ENCODE measurements around the gene SLC5A2. TPM values are rescaled to one million over a fixed set of nuclear protein-coding genes. Genes with fewer than 3 reads are reported as not detected.

SLC5A2 gene
- total RNA-seq, 1 donor from 2014 or later: under 0.01 TPM

DNA sequence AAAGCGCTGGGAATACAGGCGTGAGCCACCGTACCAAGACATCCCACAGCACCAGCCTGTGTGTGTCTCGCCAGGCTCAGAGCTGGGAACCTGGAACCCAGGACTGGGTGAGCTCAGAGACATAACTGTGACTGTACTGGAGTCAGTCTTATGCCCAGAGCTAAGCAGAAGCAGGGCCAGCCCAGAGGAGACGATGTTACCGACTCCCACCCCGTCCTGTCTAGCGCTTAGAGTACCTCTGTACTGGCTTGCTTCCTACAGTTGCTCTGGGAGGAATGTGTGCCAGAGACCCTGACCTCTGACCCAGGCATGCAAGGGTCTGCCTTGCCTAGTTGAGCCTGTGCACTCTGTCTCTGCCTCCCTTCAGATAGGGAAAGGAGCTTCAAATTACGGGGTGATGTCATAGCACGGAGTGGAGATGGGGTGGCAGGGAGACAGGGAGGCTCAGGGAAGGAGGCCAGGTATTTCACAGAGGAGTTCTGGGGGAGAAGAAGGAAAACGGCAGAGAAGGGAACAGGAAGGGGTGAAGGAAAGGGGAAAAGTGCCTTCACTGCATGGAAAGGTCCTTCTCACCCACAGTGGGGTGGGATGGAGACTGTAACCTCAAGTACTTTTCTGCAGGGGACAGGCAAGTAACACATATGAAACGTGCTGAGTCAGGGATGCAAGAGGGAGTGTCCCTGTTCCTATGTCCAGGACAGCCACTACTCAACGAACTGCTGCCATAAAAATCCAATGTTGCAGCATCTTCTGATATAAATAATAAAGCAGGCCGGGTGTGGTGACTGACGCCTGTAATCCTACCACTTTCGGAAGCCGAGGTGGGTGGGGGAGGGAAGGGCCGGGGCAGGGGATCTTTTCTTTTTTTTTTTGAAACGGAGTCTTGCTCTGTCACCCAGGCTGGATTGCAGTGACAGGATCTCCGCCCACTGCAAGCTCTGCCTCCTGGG is 29.4 kb upstream of the SLC5A2 start:
- FAIRE-seq (no peak), DNase-seq (ENCODE audit: low read depth) (peak; percentile 74)
- TF ChIP-seq, protein P1, sequence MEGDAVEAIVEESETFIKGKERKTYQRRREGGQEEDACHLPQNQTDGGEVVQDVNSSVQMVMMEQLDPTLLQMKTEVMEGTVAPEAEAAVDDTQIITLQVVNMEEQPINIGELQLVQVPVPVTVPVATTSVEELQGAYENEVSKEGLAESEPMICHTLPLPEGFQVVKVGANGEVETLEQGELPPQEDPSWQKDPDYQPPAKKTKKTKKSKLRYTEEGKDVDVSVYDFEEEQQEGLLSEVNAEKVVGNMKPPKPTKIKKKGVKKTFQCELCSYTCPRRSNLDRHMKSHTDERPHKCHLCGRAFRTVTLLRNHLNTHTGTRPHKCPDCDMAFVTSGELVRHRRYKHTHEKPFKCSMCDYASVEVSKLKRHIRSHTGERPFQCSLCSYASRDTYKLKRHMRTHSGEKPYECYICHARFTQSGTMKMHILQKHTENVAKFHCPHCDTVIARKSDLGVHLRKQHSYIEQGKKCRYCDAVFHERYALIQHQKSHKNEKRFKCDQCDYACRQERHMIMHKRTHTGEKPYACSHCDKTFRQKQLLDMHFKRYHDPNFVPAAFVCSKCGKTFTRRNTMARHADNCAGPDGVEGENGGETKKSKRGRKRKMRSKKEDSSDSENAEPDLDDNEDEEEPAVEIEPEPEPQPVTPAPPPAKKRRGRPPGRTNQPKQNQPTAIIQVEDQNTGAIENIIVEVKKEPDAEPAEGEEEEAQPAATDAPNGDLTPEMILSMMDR (IDR thresholded peaks at IDR 0.05; ENCODE audit: insufficient read depth, low read length, severe bottlenecking): no peak
- peaks cover 2% of the 10 kb centered on the region for H3K36me3 ChIP-seq (ENCODE audit: control insufficient read depth, insufficient read depth, low read length)
- H3K4me3 ChIP-seq (ENCODE audit: low read depth, low read length): no peak overlapping the region
- H3K27me3 ChIP-seq (ENCODE audit: control insufficient read depth, insufficient read depth, low read length): no peaks in the 10 kb centered on the region

DNA sequence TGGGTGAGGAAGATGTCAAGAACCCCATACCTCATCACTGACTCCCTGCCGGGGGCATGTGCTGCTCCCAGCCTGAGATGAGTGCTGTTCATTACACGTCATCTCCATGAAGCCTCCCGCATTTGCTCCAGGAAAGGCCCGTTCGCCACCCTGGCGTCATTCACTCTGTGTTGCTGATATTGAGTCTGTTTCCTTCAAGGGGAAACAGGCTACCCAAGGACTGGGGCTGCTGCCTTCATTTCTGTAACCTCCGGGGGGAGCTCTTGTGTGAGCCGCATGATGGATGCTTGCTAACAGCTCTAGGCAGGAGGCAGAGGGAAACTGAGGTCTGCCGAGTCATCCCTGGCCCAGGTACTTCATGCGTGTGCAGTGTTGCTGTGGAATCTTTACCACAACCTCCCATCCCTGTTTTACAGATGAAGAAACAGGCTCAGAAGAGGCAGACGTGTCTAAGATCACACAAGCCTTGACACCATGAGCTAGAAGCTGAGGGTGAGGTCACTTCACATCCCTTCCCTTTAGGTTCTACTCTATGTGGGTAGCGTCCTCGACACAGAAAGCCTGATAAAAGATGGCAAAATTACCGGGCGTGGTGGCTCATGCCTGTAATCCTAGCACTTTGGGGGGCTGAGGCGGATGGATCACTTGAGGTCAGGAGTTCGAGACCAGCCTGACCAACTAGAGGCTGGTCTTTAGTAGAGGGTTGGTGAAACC is 27.2 kb upstream of the SLC5A2 start:
- Histone ChIP-seq H3K27me3 (ENCODE audit: control insufficient read depth, insufficient read depth, low read length) (no peaks in the 10 kb centered on the region), H3K4me3 (ENCODE audit: low read depth, low read length) (no peak overlapping the region), H3K36me3 (ENCODE audit: control insufficient read depth, insufficient read depth, low read length) (peaks cover under 1% of the 10 kb centered on the region)
- TF ChIP-seq, protein P1 (IDR thresholded peaks at IDR 0.05; ENCODE audit: insufficient read depth, low read length, severe bottlenecking): peak; percentile 37
- FAIRE-seq (no peak), DNase-seq (ENCODE audit: low read depth) (no peak)

DNA sequence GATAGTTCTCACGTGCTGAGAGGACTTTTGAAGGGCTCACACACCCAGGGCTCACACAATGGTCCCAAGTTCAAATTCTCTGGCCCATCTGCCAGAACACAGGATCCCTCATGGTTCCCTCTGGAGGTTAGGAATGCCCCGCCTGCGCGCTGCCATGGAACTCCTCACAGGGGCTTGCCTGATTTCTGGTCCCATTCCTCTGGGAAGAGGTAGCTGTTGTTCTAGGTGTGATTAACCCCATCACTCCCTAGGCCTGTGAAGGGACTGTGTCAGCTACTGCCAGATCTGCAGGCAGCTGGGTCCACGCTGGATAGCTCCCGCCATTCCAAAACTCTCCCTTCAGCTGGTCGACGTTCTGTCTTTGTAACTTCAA is 25.9 kb upstream of the SLC5A2 start:
- Histone ChIP-seq H3K4me3 (ENCODE audit: low read depth, low read length) (peak overlapping the region; percentile 3), H3K27me3 (ENCODE audit: control insufficient read depth, insufficient read depth, low read length) (no peaks in the 10 kb centered on the region), H3K36me3 (ENCODE audit: control insufficient read depth, insufficient read depth, low read length) (peaks cover 1% of the 10 kb centered on the region)
- DNase-seq (ENCODE audit: low read depth) (no peak), FAIRE-seq (no peak)
- TF ChIP-seq, protein P1 (IDR thresholded peaks at IDR 0.05; ENCODE audit: insufficient read depth, low read length, severe bottlenecking): no peak

DNA sequence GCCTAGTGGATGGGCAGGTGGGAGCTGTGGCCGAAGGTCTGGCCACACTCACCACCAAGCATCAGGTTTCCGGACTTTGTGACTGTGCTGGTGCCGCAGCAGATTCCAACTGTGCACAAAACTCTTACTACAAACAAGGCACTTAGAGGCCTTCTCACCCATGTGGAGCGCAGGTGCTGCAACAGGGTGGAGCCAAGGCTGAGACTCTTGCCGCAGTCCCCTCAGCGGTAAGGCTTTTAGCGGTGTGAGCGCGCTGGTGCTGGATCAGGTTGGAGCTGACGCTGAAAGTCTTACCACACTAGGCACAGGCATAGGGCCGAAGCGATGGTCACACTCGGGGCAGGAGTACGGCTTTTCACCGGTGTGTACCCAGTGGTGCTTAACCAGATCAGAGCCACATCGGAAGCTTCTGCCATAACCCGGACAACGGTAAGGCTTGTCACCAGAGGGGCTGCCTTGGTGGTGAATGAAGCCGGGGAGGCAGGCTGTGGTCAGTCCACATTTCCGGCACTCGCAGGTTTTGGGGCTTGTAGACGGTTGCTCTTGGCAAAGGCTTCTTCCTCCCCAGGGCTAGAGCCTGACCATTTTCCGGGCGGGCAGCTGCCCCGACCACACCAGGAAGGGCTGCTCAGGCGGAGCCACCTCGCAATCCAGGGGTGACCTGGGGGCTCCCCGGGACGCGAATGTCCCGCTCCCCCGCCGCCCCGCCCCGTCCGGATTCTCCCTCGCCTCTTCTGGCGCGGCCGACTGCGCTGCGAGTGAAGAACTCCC is 24.7 kb upstream of the SLC5A2 start:
- FAIRE-seq: no peak
- peaks cover 8% of the 10 kb centered on the region for H3K36me3 ChIP-seq (ENCODE audit: control insufficient read depth, insufficient read depth, low read length)
- DNase-seq (ENCODE audit: low read depth): peak; percentile 35
- TF ChIP-seq, protein P1 (IDR thresholded peaks at IDR 0.05; ENCODE audit: insufficient read depth, low read length, severe bottlenecking): peak; percentile 46
- peak overlapping the region; percentile 83 for H3K4me3 ChIP-seq (ENCODE audit: low read depth, low read length)
- no peaks in the 10 kb centered on the region for H3K27me3 ChIP-seq (ENCODE audit: control insufficient read depth, insufficient read depth, low read length)

DNA sequence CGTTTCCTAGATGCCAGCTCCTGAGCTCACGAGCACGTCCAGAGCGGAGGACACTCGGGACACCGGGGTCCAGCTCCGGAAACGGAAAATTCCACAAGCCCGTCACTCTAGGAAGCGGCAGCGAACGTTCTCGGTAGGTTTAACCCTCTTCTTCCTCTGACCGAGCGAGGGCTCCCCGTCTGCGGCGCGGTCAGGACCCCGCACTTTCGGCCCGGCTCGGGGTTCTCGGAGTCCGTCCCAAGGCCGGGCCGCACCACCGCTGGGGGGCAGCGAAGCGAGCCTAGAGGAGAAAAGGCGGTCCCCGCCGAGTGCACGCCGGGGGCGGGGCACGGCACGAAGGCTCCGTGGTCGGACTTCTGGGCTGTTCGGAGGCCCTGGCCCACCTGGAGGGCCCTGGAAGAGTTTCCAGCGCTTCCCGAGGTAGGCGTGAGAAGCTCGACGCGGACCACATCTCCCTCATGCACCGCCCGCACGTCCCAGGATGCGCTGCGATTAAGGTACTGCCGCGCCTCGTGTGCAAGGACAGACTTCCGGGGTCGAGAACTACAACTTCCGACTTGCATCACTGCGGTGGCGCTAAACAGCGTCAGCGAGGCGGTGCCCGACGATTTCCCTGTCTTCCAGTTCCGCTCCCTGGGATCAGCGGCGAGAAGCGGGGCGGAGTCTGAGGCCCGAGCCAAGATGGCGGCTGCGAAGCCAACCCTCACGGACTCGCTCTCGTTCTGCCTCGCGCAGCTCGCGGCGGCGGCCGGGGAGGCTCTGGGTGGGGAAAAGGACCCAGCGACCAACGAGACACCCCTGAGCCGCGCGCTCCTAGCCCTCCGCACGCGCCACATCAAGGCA is 23.9 kb upstream of the SLC5A2 start, which contains the start of gene ARMC5:
Gene ARMC5, plus strand, starts transcription at position 658 of the 843 bp plus-strand sequence. Its CDS starts 24 bp downstream, at position 682.
- Histone ChIP-seq H3K4me3 (ENCODE audit: low read depth, low read length) (peak within 1 kb of the TSS; percentile 83), H3K27me3 (ENCODE audit: control insufficient read depth, insufficient read depth, low read length) (no peaks in the 10 kb centered on the region), H3K36me3 (ENCODE audit: control insufficient read depth, insufficient read depth, low read length) (peaks cover 8% of the 10 kb centered on the region)
- TF ChIP-seq, protein P1 (IDR thresholded peaks at IDR 0.05; ENCODE audit: insufficient read depth, low read length, severe bottlenecking): peak; percentile 74
- no peak for FAIRE-seq
- DNase-seq (ENCODE audit: low read depth): peak; percentile 94
